NK-92 (cell line): ENCODE data around the gene CSHL1.
"Not testable (repeated sequence)": the region's sequence is repeated elsewhere in the genome, so short reads cannot be mapped to it uniquely, and the experiment has no call there.

ENCODE experiments used
- DNase-seq: peaks from one replicate; lab custom pipeline; 2025; ENCODE audit not compliant: unreplicated experiment; lab: John Stamatoyannopoulos, UW

CSHL1 gene

DNA sequence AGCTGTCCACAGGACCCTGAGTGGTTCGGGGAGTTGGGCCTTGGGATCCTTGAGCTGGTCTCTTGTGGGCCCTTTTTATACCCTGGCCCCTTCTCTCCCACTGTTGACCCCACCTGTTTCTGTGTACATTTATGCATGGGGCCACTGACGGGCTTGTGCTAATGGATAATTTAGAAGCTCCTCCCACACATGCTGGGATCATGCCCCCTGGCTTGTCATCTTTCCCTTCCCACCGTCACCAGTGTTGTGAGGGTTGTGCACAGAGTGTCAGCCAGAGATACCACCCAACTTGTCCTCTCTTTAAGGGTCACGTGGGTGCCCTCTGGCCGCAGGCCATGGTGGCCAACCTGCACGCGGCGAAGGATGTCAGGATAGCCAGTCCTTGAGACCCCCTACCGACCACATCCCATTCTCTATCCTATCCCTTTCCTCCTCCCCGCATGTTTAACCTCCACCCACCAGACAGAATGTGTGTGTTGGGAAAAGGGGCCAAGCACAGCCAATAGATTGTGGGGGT lies 7.8 kb upstream of the CSHL1 start, which contains the start of gene GH1:
Gene GH1 (minus strand): TSS at position 51 of the 517 bp plus-strand sequence. CDS start 63 bp downstream, outside the sequence.
- DNase-seq, result not testable (repeated sequence)

DNA sequence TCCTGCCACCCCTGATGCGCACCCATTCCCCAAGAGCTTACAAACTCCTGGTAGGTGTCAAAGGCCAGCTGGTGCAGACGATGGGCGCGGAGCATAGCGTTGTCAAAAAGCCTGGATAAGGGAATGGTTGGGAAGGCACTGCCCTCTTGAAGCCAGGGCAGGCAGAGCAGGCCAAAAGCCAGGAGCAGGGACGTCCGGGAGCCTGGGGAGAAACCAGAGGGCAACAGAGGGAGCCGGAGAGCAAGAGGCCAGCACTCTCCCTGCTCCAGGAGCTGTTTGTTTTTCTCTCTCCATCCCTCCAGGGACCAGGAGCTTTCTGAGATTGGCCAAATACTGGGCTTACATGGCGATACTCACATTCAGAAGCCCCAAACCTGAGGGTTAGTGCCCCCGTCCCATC lies 7.2 kb upstream of the CSHL1 start:
- DNase-seq, result no peak

DNA sequence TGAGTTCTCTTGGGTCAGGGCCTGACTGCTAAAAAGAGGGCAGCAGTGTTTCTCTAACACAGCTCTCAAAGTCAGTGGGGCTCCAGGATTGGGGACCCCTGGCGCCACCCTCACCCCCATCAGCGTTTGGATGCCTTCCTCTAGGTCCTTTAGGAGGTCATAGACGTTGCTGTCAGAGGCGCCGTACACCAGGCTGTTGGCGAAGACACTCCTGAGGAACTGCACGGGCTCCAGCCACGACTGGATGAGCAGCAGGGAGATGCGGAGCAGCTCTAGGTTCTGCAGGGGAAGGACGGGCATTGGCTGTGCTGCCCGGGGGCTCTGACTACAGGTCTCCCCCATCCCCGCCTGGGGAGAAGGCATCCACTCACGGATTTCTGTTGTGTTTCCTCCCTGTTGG lies 6.6 kb upstream of the CSHL1 start:
- DNase-seq, result no peak

DNA sequence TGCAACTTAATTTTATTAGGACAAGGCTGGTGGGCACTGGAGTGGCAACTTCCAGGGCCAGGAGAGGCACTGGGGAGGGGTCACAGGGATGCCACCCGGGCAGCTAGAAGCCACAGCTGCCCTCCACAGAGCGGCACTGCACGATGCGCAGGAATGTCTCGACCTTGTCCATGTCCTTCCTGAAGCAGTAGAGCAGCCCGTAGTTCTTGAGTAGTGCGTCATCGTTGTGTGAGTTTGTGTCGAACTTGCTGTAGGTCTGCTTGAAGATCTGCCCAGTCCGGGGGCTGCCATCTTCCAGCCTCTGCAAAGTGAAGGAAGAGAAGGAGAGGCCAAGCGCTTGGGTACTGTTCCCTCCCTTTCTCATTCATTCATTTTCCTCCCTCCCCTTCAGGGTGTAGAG lies 6.1 kb upstream of the CSHL1 start:
- not testable (repeated sequence) for DNase-seq

DNA sequence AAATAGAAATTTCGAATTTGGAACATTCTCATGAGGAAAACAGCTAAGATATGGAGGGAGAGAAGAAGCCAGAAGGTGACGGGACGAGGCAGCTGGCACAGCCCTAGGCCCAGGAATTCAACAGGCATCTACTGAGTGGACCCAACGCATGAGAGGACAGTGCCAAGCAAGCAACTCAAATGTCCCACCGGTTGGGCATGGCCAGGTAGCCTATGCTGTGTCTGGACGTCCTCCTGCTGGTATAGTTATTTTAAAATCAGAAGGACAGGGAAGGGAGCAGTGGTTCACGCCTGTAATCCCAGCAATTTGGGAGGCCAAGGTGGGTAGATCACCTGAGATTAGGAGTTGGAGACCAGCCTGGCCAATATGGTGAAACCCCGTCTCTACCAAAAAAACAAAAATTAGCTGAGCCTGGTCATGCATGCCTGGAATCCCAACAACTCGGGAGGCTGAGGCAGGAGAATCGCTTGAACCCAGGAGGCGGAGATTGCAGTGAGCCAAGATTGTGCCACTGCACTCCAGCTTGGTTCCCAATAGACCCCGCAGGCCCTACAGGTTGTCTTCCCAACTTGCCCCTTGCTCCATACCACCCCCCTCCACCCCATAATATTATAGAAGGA lies 5.6 kb upstream of the CSHL1 start:
- no peak for DNase-seq

DNA sequence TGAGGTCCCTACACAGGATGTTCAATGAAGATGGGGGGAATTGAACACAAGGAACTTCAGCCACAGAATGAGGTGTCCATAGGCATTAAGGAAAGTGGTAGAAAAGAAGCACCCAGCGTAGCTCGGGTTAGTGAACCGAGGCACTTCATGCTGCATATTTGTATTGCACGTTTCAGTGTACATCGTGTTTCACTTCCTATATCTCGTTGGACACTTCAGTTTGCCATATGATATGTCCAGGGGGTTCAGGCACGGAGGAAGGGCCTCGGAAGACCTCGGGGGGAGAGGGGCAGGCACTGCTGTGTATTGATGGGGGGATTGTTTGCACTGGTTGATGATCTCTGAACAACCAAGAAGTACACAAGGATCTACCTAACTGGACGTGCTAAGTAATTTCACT lies 4.7 kb upstream of the CSHL1 start:
- DNase-seq, result not testable (repeated sequence)

DNA sequence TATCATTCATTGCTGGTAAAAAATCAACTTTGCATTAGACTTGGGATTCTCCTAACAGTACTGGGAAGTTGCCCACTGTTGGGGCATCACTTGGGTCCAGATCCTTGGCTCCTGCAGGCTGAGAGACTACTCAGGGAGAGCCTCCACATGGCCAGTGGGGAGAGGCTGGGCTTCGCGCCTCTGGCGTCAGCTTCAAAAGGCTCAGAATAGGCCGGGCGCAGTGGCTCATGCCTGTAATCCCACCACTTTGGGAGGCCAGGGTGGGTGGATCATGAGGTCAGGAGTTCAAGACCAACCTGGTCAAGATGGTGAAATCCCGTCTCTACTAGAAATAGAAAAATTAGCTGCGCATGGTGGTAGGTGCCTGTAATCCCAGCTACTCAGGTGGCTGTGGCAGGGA lies 3.4 kb upstream of the CSHL1 start:
- no peak for DNase-seq

DNA sequence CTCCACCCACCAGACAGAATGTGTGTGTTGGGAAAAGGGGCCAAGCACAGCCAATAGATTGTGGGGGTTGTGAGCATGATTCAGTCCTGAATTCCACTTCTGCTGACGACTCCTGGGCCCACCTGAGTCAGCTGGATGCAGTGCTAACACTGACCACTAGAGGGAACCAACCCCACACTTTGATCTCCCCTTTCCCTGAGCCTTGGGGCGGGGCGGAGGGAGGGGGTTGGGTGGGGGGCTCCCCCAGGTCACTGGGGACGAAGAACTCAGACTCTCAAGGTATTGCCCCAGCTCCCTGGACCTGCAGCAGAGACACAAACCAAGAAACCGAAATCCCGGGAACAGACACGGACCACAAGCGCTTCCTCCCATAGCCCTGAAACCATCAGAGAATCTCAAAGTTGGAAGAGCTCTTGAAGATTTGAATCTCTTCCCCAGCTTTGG lies 621 bp upstream of the CSHL1 start:
- DNase-seq, result no peak

DNA sequence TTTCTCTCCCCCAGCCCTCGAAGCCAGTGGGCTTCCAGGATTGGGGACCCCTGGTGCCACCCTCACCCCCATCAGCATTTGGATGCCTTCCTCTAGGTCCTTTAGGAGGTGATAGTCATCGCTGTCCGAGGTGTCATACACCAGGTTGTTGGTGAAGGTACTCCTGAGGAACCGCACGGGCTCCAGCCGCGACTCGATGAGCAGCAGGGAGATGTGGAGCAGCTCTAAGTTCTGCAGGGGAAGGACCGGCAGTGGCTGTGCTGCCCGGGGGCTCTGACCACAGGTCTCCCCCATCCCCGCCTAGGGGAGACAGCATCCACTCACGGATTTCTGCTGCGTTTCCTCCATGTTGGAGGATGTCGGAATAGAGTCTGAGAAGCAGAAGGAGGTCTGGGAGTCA lies 962 bp downstream of the CSHL1 start:
- DNase-seq, result no peak

DNA sequence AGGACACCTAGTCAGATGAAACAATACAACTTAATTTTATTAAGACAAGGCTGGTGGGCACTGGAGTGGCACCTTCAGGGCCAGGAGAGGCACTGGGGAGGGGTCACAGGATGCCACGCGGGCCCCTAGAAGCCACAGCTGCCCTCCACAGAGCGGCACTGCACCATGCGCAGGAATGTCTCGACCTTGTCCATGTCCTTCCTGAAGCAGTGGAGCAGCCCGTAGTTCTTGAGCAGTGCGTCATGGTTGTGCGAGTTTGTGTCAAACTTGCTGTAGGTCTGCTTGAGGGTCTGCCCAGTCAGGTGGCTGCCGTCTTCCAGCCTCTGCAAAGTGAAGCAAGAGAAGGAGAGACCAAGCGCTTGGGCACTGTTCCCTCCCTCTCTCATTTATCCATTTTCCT lies 1.5 kb downstream of the CSHL1 start:
- DNase-seq, result not testable (repeated sequence)

DNA sequence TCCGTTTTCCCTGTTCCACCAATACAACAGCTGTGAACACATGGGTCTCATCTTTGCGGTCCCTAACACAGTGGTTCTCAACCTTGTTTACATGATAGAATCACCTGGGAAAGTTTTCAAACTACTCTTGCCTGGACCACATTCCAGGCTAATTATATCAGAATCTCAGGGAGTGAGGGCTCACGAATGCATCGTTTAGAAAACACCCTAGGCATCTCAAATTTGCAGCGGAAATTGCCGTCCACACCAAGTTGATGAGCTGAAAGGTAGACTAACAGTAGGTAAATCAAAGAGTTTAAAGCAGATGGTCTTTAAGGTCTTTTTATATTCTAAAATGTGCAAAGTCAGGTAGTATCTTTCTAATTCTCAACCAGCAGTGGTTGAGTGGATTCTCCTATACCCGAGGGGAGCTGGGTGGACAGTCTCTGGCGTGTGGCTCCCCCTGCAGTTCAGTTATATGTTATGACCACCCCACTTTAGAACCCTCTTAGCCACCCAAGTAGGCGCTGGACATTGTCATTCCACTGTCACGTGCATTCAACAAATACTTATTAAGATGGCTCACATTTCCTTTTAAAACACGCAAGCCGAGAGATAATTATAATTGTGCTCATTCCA lies 3.8 kb downstream of the CSHL1 start:
- not testable (repeated sequence) for DNase-seq

DNA sequence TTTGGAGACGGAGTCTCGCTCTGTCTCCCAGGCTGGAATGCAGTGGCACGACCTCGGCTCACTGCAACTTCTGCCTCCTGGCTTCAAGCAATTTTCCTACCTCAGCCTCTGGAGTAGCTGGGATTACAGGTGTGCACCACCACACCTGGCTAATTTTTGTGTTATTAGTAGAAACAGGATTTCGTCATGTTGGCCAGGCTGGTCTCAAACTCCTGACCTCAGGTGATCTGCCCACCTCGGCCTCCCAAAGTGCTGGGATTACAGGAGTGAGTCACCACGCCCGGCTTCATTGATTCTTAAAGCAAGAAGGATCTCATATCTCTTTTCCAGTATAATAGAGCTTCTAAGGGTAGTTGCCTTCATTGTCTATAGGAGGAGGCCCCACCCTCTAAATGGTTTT lies 6.3 kb downstream of the CSHL1 start:
- not testable (repeated sequence) for DNase-seq

DNA sequence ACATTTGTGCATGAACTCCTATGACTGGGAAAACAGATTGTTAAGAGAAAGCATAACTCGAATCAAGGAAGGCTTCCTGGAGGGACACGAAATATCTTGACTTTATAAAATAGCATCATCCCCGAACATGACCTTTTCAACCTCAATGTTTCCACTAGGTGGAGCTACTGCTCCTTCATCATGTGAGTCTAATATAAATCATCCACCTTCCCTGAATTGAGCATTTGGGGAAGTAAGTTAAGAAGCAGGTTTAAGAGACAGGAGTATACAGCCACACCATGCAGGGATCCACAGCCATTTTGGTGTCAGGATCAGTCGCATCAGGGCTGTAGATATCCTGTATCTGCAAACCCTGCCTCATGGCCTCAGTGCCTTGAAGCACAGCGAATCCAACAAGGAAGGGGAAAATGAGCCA lies 7.3 kb downstream of the CSHL1 start:
- DNase-seq, result not testable (repeated sequence)

DNA sequence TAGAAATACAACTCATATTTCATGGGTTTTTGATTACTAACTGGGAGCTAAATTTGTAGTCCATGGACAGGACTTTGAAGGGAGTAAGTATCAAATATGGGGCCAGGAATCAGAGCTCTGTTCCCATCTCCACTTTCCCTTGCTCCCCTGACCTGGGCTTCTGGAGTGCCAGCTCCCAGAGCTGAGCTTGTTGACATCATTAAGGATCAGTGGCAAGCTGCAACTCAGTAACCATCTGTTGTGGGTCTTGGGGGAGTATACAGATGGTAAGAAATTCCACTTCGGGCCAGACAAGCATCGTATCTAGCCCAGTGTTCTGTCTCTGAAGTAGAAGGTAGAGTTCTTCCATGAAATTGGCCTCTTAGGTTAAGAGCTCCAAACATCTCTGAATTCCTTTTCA lies 9.1 kb downstream of the CSHL1 start:
- DNase-seq, result not testable (repeated sequence)

DNA sequence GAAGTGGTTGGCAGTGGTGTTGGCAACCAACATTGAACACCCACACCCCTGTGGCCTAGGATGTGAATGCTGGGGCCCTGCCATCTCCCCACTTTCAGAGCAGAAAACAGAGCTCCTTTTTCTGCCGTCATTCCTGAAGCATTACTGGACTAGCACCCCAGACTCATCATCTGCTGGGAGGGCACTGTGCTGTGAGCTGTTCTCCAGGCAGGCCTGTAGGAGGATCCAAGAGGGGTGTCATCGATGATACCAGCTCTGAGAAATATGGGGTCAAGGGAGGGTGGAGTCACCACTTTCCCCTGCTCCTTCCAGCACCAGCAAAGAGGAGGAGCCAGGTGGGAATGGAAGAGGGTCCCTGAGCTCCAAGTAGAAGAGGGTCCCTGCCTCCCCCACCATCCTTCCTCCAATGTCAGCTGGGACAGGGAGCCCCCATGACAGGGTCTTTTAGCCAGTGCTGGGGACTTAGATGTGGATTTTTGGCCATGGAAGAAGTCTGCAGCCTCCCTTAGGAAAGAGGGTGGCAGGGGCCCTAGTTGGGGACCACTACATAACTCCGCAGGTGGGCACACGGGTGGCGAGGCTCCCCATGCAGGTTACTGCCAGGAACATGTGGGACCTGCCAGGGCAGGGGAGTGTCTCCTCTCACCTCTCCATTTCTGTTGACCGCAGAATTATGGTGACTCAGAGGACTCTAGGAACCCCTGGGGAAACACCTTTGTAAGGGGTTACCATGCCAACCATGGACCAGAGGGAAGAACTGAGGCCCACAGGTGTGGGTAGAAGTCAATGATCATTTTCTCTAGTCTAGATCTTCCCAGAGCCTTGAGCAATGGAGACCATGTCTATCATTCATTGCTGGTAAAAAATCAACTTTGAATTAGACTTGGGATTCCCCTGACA lies 11.9 kb downstream of the CSHL1 start:
- DNase-seq, result not testable (repeated sequence)

DNA sequence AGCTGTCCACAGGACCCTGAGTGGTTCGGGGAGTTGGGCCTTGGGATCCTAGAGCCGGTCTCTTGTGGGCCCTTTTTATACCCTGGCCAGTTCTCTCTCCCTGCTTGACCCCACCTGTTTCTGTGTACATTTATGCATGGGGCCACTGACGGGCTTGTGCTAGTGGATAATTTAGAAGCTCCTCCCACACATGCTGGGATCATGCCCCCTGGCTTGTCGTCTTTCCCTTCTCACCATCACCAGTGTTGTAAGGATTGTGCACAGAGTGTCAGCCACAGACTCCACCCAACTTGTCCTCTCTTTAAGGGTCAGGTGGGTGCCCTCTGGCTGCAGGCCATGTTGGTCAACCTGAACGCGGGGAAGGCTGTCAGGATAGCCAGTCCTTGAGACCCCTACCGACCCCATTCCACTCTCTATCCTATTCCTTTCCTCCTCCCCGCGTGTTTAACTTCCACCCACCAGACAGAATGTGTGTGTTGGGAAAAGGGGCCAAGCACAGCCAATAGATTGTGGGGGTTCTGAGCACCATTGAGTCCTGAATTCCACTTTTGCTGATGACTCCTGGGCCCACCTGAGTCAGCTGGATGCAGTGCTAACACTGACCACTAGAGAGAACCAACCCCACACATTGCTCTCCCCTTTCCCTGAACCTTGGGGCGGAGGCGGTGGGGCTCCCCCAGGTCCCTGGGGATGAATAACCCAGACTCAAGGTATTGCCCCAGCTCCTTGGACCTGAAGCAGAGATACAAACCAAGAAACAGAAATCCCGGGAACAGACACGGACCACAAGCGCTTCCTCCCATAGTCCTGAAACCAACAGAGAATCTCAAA lies 14.3 kb downstream of the CSHL1 start, which contains the start of gene CSH1:
Gene CSH1 (minus strand): TSS at position 51 of the 831 bp plus-strand sequence. CDS start 63 bp downstream, outside the sequence.
- DNase-seq, result not testable (repeated sequence)

DNA sequence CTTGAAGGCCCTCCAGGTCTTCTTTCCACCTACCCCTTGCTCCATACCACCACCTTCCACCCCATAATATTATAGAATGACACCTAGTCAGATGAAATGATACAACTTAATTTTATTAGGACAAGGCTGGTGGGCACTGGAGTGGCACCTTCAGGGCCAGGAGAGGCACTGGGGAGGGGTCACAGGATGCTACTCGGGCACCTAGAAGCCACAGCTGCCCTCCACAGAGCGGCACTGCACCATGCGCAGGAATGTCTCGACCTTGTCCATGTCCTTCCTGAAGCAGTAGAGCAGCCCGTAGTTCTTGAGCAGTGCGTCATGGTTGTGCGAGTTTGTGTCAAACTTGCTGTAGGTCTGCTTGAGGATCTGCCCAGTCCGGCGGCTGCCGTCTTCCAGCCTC lies 16.2 kb downstream of the CSHL1 start:
- not testable (repeated sequence) for DNase-seq

DNA sequence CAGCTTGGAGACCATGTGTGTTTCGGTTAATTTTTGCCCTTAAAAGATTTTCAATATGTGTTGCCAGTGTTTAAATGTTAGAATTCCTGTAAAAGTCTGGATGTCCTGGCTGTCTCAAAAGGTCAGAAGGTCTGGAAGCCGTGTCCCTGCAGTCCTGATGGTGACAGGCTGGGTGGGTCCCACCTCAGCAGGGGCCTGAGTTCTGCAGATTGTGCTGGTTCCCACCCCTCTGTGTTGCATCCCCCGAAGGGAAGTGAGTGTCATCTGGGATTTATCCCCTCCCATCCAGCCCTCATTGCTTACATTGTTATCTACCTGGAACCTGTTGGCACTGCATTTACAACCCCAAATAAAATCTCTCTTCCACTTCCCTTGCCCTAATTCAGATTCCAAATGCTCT lies 17.0 kb downstream of the CSHL1 start:
- not testable (repeated sequence) for DNase-seq

DNA sequence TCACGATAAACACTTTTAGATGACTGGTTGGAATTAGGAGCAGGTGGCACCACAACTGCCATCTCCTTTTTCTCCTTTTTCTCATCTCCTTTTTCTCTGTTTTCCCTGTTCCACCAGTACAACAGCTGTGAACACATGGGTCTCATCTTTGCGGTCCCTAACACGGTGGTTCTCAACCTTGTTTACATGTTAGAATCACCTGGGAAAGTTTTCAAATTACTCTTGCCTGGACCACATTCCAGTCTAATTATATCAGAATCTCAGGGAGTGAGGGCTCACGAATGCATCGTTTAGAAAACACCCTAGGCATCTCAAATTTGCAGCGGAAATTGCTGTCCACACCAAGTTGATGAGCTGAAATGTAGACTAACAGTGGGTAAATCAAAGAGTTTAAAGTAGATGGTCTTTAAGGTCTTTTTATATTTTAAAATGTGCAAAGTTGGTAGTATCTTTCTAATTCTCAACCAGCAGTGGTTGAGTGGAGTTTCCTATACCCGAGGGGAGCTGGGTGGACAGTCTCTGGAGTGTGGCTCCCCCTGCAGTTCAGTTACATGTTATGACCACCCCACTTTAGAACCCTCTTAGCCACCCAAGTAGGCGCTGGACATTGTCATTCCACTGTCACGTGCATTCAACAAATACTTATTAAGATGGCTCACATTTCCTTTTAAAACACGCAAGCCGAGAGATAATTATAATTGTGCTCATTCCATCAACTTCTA lies 18.6 kb downstream of the CSHL1 start:
- not testable (repeated sequence) for DNase-seq
